DND-41 (cell line): ENCODE results near the gene TEX54.
"Not testable (repeated sequence)": the region's sequence is repeated elsewhere in the genome, so short reads cannot be mapped to it uniquely, and the experiment has no call there.

Source experiments
- ATAC-seq: fragments of 200-7000 bp; cut with Tn5 transposase; 3 replicates; pipeline ENCODE4 v1.9.1; 2021; ENCODE audit warnings: low read depth; ENCODE audit not compliant: insufficient read depth
- DNase-seq: peaks from one replicate; pipeline ENCODE4 v3.0.0-alpha.2; 2020
- H2AFZ ChIP-seq: 2 replicates; pipeline ENCODE4 v1.6.0; 2012; ENCODE audit warnings: low read depth, low read length
- H3K27ac ChIP-seq: 2 replicates; pipeline ENCODE4 v1.5.1; 2012; ENCODE audit warnings: low read length, inconsistent platforms
- H3K27me3 ChIP-seq: fragments of 200-600 bp; sonication (generic); 2 replicates; pipeline ENCODE4 v1.6.0; 2012; ENCODE audit warnings: low read length, mild to moderate bottlenecking, inconsistent platforms; ENCODE audit not compliant: insufficient read depth, poor library complexity
- H3K36me3 ChIP-seq: 2 replicates; pipeline ENCODE4 v1.5.1; 2012; ENCODE audit warnings: low read length, inconsistent platforms; ENCODE audit not compliant: insufficient read depth
- H3K4me1 ChIP-seq: 2 replicates; pipeline ENCODE4 v1.5.1; 2012; ENCODE audit warnings: mild to moderate bottlenecking, low read length; ENCODE audit not compliant: insufficient read depth
- H3K4me2 ChIP-seq: 2 replicates; pipeline ENCODE4 v1.6.0; 2012; ENCODE audit warnings: mild to moderate bottlenecking, moderate library complexity, low read length, inconsistent platforms; ENCODE audit not compliant: insufficient read depth
- H3K4me3 ChIP-seq, 2 experiments: fragments of 200-600 bp in 1 of 2; shearing (Covaris generic) in 1 of 2; 2 replicates each; pipeline ENCODE4 v1.5.1; 2012 to 2016; ENCODE audit warnings: inconsistent platforms in 2 of 2, low read length in 2 of 2, mild to moderate bottlenecking in 2 of 2, low read depth in 1 of 2, moderate library complexity in 1 of 2
- H3K79me2 ChIP-seq: 2 replicates; pipeline ENCODE4 v1.6.0; 2012; ENCODE audit warnings: low read length, inconsistent platforms; ENCODE audit not compliant: insufficient read depth
- H3K9ac ChIP-seq: 2 replicates; pipeline ENCODE4 v1.6.0; 2012; ENCODE audit warnings: low read depth, mild to moderate bottlenecking, inconsistent platforms, low read length, moderate library complexity
- H3K9me3 ChIP-seq: 2 replicates; pipeline ENCODE4 v1.5.1; 2012; ENCODE audit warnings: low read length, moderate library complexity, mild to moderate bottlenecking, inconsistent platforms; ENCODE audit not compliant: insufficient read depth, severe bottlenecking
- H4K20me1 ChIP-seq: 2 replicates; pipeline ENCODE4 v1.6.0; 2012; ENCODE audit warnings: low read length; ENCODE audit not compliant: insufficient read depth
- CTCF ChIP-seq: IDR thresholded peaks from 2 replicates; pipeline ENCODE4 v1.5.1; 2012; ENCODE audit warnings: borderline replicate concordance, low read length, moderate library complexity, mild to moderate bottlenecking; ENCODE audit not compliant: poor library complexity, severe bottlenecking; ENCODE audit errors: extremely low read depth
- EZH2 ChIP-seq: IDR thresholded peaks from 3 replicates; pipeline ENCODE4 v1.6.1; 2012; ENCODE audit warnings: borderline replicate concordance, low read depth, mild to moderate bottlenecking, moderate library complexity, low read length, inconsistent platforms; ENCODE audit not compliant: severe bottlenecking

TEX54 gene

GRCh38 chr11:62841361-62842170 is 8.9 kb upstream of the TEX54 start:
- ATAC-seq (peak; percentile 83), DNase-seq (peak; percentile 93)
- H4K20me1 ChIP-seq: no peaks in the 10 kb centered on the region
- TF ChIP-seq CTCF (no peak), EZH2 (no peak)
- H3K36me3 ChIP-seq: peaks cover 13% of the 10 kb centered on the region
- H3K27ac ChIP-seq: peak overlapping the region; percentile 99
- H3K9me3 ChIP-seq: no peaks in the 10 kb centered on the region
- H3K4me1 ChIP-seq: peaks cover 41% of the 10 kb centered on the region
- H3K9ac ChIP-seq: peak overlapping the region; percentile 85
- H3K4me2 ChIP-seq: peak overlapping the region; percentile 77
- H3K27me3 ChIP-seq: no peaks in the 10 kb centered on the region
- peaks cover 24% of the 10 kb centered on the region for H3K79me2 ChIP-seq
- peak overlapping the region; percentile 78 for H2AFZ ChIP-seq
- H3K4me3 ChIP-seq: peak overlapping the region; percentile 40 to 59; a peak in 3 of 4 replicates

- H3K9ac ChIP-seq: peak overlapping the region; percentile 85
- ATAC-seq: peak; percentile 5
- H3K4me3 ChIP-seq: peak overlapping the region; percentile 15 to 92; a peak in 3 of 4 replicates
- H4K20me1 ChIP-seq, H3K9me3 ChIP-seq, H3K27me3 ChIP-seq: not testable (repeated sequence)
- peaks cover 31% of the 10 kb centered on the region for H3K79me2 ChIP-seq
- peak overlapping the region; percentile 99 for H3K27ac ChIP-seq
- peak overlapping the region; percentile 67 for H3K4me2 ChIP-seq
- H3K36me3 ChIP-seq: peaks cover 20% of the 10 kb centered on the region
- peak; percentile 92 for DNase-seq
- peaks cover 43% of the 10 kb centered on the region for H3K4me1 ChIP-seq
- H2AFZ ChIP-seq: peak overlapping the region; percentile 22
These were observed 8.2 kb upstream of the TEX54 start for GRCh38 chr11:62840721-62841360.

GRCh38 chr11:62839050-62839945 is 6.7 kb upstream of the TEX54 start, which contains the start of gene WDR74:
WDR74 (minus strand) TSS chr11:62839590; CDS start chr11:62839570, 20 bp downstream.
- Histone ChIP-seq H3K4me3 (peak within 1 kb of the TSS; percentile 90 to 92), H4K20me1 (peaks cover 2% of the 10 kb centered on the region; the same call in 1 of the 2 replicates), H3K9ac (peak within 1 kb of the TSS; percentile 85), H2AFZ (peak within 1 kb of the TSS; percentile 92), H3K27ac (peak within 1 kb of the TSS; percentile 99), H3K27me3 (no peaks in the 10 kb centered on the region), H3K4me1 (peaks cover 58% of the 10 kb centered on the region), H3K4me2 (peak within 1 kb of the TSS; percentile 67), H3K9me3 (no peaks in the 10 kb centered on the region), H3K79me2 (peaks cover 39% of the 10 kb centered on the region), H3K36me3 (peaks cover 36% of the 10 kb centered on the region)
- TF ChIP-seq EZH2 (no peak), CTCF (no peak)
- DNase-seq (peak; percentile 93), ATAC-seq (peak; percentile 47)
